ENCODE data around the gene NKD1.

The NKD1 gene

GRCh38 chr16:50611332-50611934 is 63.2 kb downstream of the NKD1 start:
- TF ChIP-seq CTCF (conservative IDR thresholded peaks at IDR 0.05) = no peak
- H3K27ac ChIP-seq = no peak overlapping the region

- no peak for TF ChIP-seq CTCF (conservative IDR thresholded peaks at IDR 0.05)
Observed at GRCh38 chr16:50611995-50612848, 64.0 kb downstream of the NKD1 start.

GRCh38 chr16:50612849-50613198 is 64.6 kb downstream of the NKD1 start:
- H3K27ac ChIP-seq = no peak overlapping the region

More at GRCh38 chr16:50611995-50612848, 64.0 kb downstream of the NKD1 start:
- H3K27ac ChIP-seq = no peak overlapping the region

GRCh38 chr16:50613281-50613963 is 65.2 kb downstream of the NKD1 start:
- TF ChIP-seq CTCF (conservative IDR thresholded peaks at IDR 0.05) = no peak
- H3K27ac ChIP-seq = no peak overlapping the region

More at GRCh38 chr16:50612849-50613198, 64.6 kb downstream of the NKD1 start:
- TF ChIP-seq CTCF (conservative IDR thresholded peaks at IDR 0.05) = no peak

- TF ChIP-seq CTCF (conservative IDR thresholded peaks at IDR 0.05) = no peak
- H3K27ac ChIP-seq = no peak overlapping the region
Observed at GRCh38 chr16:50613964-50614474, 65.8 kb downstream of the NKD1 start.

GRCh38 chr16:50614955-50615724 is 66.9 kb downstream of the NKD1 start:
- H3K27ac ChIP-seq = no peak overlapping the region
- no peak for TF ChIP-seq CTCF (conservative IDR thresholded peaks at IDR 0.05)
